NB4 (cell line): ENCODE data around the gene ARHGAP26.

Experiments
- POLR2A ChIP-seq: IDR thresholded peaks from 2 replicates; pipeline ENCODE4 v1.6.1; 2011; ENCODE audit warnings: mild to moderate bottlenecking; ENCODE audit not compliant: insufficient read length; ENCODE audit errors: extremely low read depth
- TF ChIP-seq, protein P1 (sequence below): IDR thresholded peaks from one replicate; pipeline ENCODE4 v1.5.1; 2012; ENCODE audit warnings: low read depth, low read length

DNA sequence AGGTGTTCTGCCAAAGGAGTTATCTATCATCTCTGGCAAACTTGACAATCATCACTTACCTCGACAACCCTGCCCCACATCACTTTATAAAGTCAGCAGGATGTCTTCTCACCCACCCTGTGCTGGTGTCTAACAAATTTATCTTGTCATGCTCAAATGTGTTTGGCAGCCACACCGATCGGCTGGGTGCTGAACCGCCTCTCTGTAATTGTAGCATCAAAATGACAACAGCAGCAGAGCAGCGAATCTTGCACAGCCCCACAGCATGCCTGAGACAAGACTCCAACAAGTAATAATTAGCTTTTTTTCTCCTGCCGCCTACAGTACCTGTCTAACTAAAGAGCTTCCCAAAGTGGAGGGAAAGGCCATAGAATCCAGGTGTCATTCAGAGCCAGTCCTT is 457.1 kb downstream of the ARHGAP26 start:
- TF ChIP-seq, protein P1, sequence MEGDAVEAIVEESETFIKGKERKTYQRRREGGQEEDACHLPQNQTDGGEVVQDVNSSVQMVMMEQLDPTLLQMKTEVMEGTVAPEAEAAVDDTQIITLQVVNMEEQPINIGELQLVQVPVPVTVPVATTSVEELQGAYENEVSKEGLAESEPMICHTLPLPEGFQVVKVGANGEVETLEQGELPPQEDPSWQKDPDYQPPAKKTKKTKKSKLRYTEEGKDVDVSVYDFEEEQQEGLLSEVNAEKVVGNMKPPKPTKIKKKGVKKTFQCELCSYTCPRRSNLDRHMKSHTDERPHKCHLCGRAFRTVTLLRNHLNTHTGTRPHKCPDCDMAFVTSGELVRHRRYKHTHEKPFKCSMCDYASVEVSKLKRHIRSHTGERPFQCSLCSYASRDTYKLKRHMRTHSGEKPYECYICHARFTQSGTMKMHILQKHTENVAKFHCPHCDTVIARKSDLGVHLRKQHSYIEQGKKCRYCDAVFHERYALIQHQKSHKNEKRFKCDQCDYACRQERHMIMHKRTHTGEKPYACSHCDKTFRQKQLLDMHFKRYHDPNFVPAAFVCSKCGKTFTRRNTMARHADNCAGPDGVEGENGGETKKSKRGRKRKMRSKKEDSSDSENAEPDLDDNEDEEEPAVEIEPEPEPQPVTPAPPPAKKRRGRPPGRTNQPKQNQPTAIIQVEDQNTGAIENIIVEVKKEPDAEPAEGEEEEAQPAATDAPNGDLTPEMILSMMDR: no peak
- TF ChIP-seq POLR2A: no peak
